ENCODE data around the gene TGFBI. TPM values are rescaled to one million over a fixed set of nuclear protein-coding genes. Genes with fewer than 3 reads are reported as not detected.

The TGFBI gene
- polyA plus RNA-seq, 4 donors = 216 to 843 (median 339) TPM

Other genes with a start within 250 kb of the TGFBI start
- gene SLC25A48, start 194.3 kb upstream of the TGFBI start, polyA plus RNA-seq (ENCODE audit: insufficient read length in 4 of 4) = 1 to 10 TPM in 3 of 4 donors, under 1 TPM in 1; 0.25 to 3.5 (median 2.8) TPM
- not detected for gene IL9, start 133.1 kb upstream of the TGFBI start, polyA plus RNA-seq (ENCODE audit: insufficient read length in 4 of 4)
- 1 to 10 TPM; 1.3 to 4.6 (median 2.1) TPM for gene LECT2, start 74.0 kb upstream of the TGFBI start, polyA plus RNA-seq (ENCODE audit: insufficient read length in 4 of 4)
- gene SMAD5, start 103.9 kb downstream of the TGFBI start, polyA plus RNA-seq (ENCODE audit: insufficient read length in 4 of 4) = 10 to 100 TPM; 69.4 to 86.8 (median 74.0) TPM
- gene SMIM32, start 164.2 kb downstream of the TGFBI start, polyA plus RNA-seq (ENCODE audit: insufficient read length in 4 of 4) = 10 to 100 TPM in 2 of 4 donors, 1 to 10 TPM in 1, under 1 TPM in 1; 0.15 to 19.5 (median 10.5) TPM